ENCODE measurements around the gene LTO1. TPM values are rescaled to one million over a fixed set of nuclear protein-coding genes. Genes with fewer than 3 reads are reported as not detected.

Gene LTO1
- total and polyA plus RNA-seq, 2 of the 13 experiments (the other 11 are each of a cell fraction or from before 2014, with no cell fraction given): 11.8 to 15.0 TPM

DNA sequence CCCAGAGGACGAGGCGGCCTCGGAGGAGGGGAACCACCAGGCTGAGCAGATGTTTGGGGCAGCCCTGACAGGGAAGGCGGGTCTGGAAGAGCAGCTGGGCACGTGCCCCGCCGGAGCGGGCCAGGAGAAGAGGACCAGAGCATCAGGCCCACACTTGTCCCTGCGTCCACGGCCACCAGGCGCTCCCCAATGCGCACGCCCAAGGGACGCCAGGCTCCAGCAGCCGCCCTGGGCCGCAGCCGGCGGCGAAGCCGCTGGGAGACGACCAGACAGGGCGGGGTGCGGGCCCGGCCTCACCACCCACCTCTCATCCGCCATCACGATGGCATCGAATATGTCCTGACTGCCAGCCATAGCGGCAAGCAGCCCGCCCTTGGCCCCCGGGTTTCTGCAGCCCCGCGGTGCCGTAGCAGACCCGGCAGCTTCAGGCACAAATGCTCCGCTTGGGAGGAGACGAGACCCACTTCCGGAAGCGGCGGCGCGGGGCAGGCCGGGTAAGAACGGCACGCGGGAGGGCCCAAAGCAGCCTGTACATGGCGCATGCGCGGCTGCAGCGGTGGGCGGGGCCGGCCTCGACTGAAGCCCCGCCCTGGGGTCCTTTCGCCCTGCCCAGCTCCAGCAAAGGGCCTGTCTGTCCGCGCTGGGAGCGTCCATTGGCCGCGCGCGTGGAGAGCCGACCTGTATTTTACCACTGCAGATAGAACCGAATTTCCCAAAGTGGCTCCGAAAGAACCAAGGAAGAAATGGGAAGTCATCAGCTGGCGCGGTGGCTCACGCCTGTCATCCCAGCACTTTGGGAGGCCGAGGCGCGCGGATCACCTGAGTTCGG is at the start of gene LTO1 (continued):
- TF ChIP-seq TGIF2 (CRISPR knock-in tag; IDR thresholded peaks at IDR 0.05) (peak; percentile 50; the same call in 1 of the 2 replicates), BHLHE40 (IDR thresholded peaks at IDR 0.05; ENCODE audit: low read length) (peak; percentile 69), CC2D1A (CRISPR knock-in tag; IDR thresholded peaks at IDR 0.05) (no peak), ISX (CRISPR knock-in tag; conservative IDR thresholded peaks at IDR 0.05) (no peak), ZNF331 (CRISPR knock-in tag; IDR thresholded peaks at IDR 0.05) (peak; percentile 61; the same call in 1 of the 2 replicates), ZNF224 (CRISPR knock-in tag; IDR thresholded peaks at IDR 0.05) (peak; percentile 93), PHF8 (CRISPR knock-in tag; IDR thresholded peaks at IDR 0.05) (peak; percentile 96), ARHGAP35 (CRISPR knock-in tag; IDR thresholded peaks at IDR 0.05; ENCODE audit: borderline replicate concordance) (0 out of 2 replicates have a peak, but pooled peaks have one; percentile 28), ZNF33B (CRISPR knock-in tag; IDR thresholded peaks at IDR 0.05) (peak; percentile 22), CREM (IDR thresholded peaks at IDR 0.05) (0 out of 2 replicates have a peak, but pooled peaks have one; percentile 20), CREM (CRISPR knock-in tag; IDR thresholded peaks at IDR 0.05) (no peak), ZSCAN20 (CRISPR knock-in tag; IDR thresholded peaks at IDR 0.05; ENCODE audit: borderline replicate concordance) (no peak), JDP2 (CRISPR knock-in tag; IDR thresholded peaks at IDR 0.05; ENCODE audit: borderline replicate concordance) (no peak), ZNF329 (CRISPR knock-in tag; IDR thresholded peaks at IDR 0.05; ENCODE audit: low read depth) (peak; percentile 19; the same call in 1 of the 2 replicates), NCOA2 (CRISPR knock-in tag; IDR thresholded peaks at IDR 0.05) (no peak; the same call in none of the 2 replicates), CAMTA2 (CRISPR knock-in tag; IDR thresholded peaks at IDR 0.05; ENCODE audit: borderline replicate concordance) (no peak), RAD51 (IDR thresholded peaks at IDR 0.05; ENCODE audit: borderline replicate concordance) (no peak), ZNF772 (CRISPR knock-in tag; IDR thresholded peaks at IDR 0.05) (peak; percentile 72; the same call in 1 of the 2 replicates), ZNF761 (CRISPR knock-in tag; conservative IDR thresholded peaks at IDR 0.05) (peak; percentile 73; the same call in 1 of the 2 replicates), RXRB (CRISPR knock-in tag; IDR thresholded peaks at IDR 0.05; ENCODE audit: borderline replicate concordance) (peak; percentile 65; the same call in 1 of the 2 replicates), RFX3 (CRISPR knock-in tag; IDR thresholded peaks at IDR 0.05) (no peak), ZNF543 (CRISPR knock-in tag; IDR thresholded peaks at IDR 0.05) (peak; percentile 80; the same call in 1 of the 2 replicates), FOXK2 (IDR thresholded peaks at IDR 0.05) (no peak), CREB1 (IDR thresholded peaks at IDR 0.05) (0 out of 2 replicates have a peak, but pooled peaks have one; percentile 11), CREB1 (CRISPR knock-in tag; IDR thresholded peaks at IDR 0.05) (no peak), KMT2B (CRISPR knock-in tag; IDR thresholded peaks at IDR 0.05) (peak; percentile 91), TSC22D2 (CRISPR knock-in tag; IDR thresholded peaks at IDR 0.05; ENCODE audit: borderline replicate concordance) (peak; percentile 59; the same call in 1 of the 2 replicates), ZFP82 (CRISPR knock-in tag; IDR thresholded peaks at IDR 0.05; ENCODE audit: borderline replicate concordance) (peak; percentile 46; the same call in 1 of the 2 replicates)
- TF ChIP-seq, protein P1, sequence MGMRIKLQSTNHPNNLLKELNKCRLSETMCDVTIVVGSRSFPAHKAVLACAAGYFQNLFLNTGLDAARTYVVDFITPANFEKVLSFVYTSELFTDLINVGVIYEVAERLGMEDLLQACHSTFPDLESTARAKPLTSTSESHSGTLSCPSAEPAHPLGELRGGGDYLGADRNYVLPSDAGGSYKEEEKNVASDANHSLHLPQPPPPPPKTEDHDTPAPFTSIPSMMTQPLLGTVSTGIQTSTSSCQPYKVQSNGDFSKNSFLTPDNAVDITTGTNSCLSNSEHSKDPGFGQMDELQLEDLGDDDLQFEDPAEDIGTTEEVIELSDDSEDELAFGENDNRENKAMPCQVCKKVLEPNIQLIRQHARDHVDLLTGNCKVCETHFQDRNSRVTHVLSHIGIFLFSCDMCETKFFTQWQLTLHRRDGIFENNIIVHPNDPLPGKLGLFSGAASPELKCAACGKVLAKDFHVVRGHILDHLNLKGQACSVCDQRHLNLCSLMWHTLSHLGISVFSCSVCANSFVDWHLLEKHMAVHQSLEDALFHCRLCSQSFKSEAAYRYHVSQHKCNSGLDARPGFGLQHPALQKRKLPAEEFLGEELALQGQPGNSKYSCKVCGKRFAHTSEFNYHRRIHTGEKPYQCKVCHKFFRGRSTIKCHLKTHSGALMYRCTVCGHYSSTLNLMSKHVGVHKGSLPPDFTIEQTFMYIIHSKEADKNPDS (CRISPR knock-in tag; IDR thresholded peaks at IDR 0.05): 0 out of 2 replicates have a peak, but pooled peaks have one; percentile 58
- TF ChIP-seq, protein P2, sequence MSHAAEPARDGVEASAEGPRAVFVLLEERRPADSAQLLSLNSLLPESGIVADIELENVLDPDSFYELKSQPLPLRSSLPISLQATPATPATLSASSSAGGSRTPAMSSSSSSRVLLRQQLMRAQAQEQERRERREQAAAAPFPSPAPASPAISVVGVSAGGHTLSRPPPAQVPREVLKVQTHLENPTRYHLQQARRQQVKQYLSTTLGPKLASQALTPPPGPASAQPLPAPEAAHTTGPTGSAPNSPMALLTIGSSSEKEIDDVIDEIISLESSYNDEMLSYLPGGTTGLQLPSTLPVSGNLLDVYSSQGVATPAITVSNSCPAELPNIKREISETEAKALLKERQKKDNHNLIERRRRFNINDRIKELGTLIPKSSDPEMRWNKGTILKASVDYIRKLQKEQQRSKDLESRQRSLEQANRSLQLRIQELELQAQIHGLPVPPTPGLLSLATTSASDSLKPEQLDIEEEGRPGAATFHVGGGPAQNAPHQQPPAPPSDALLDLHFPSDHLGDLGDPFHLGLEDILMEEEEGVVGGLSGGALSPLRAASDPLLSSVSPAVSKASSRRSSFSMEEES (CRISPR knock-in tag; IDR thresholded peaks at IDR 0.05): peak; percentile 22; the same call in 1 of the 2 replicates

Measured in HepG2 (cell line).